Measurements from ENCODE around the gene HOXC13.

The HOXC13 gene

DNA sequence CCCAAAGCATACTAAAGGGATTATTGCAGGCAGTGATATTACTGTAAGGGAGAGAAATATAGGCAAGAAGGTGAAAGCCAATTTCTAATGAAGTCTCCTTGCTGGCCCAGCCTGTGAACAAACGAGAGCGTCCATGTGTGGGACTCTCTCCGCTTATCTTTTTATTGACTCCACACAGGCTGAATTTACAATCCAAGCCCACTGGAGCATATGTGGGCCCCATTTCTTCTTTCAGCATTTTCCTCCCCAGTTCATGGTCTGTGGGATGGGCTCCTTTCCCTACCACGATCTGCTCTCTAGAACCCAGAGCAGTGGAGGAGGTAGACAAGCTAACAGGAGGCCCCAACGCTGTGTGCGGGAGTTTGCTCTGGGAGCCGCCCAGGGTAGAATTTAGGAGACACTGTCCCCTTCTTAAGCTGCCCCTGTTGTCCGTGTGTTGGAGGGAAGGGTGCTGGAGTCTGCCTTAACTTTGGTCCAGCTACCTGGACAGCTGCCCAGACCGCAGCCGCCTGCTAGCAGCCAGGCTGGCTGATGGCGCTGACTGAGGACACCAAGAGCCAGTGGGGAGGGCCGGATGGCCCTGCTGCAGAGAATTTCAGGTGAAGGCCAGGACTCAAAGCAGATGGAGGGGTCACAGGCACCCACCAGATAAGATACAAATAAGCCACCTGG, 31.1 kb downstream of the HOXC13 start:
- no peak for DNase-seq

DNA sequence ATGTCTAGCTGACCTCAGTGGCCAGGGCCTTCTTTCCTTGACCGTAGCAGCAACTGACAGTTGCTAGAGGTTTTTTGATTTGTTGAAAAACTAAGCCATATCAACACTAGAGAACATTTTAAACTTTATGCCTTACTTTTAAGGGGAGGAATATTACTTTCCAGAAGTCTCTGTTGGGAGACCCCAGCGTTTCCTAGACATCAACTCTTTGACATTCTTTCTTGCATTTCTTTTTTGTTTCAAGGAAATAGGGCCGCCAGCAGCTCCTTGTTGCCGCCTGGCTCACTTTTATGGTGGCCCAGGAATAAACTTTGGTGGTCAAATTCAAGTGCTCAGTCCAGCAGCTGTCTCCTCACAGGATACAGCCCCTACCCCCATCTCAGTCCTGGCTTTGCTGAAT, 31.8 kb downstream of the HOXC13 start:
- no peak for DNase-seq

DNA sequence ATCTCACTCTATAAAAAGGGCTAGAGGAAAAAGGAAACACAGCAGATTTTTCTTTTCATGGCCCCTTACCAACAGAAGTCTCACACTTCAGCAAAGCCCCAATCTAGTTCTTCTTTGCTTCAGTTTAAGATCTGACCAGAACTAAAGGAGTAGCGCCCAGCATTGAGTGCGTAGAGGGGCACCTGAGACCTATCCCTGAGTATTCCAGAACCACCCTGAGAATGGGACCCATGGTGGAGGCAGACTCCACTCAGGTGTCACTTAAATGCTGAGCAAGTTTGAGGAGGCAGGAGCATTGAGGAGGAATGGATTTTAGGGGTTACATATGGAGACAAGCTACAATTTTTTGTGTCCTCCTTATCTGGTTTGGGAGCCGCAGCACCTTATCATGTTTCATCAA, 32.5 kb downstream of the HOXC13 start:
- DNase-seq = no peak

DNA sequence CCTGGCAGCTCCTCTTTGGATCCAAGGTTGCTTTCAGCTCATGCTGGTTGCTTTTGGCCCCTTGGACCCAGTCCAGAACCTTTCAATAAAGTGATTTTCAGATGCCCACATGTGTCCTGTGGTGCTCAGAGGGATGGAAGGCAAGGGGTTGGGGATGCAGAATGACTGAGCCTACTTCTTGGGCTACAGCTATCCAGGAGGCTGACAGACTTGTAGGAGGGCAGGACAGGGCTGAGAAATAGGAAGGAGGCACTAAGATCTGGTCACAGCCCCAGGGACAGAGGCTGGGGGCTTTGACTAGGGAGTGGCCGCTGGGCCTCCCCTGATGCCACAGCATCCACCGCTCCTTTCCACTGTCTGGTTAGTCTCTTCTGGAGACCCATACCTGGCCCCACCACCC, 33.1 kb downstream of the HOXC13 start:
- DNase-seq = no peak

DNA sequence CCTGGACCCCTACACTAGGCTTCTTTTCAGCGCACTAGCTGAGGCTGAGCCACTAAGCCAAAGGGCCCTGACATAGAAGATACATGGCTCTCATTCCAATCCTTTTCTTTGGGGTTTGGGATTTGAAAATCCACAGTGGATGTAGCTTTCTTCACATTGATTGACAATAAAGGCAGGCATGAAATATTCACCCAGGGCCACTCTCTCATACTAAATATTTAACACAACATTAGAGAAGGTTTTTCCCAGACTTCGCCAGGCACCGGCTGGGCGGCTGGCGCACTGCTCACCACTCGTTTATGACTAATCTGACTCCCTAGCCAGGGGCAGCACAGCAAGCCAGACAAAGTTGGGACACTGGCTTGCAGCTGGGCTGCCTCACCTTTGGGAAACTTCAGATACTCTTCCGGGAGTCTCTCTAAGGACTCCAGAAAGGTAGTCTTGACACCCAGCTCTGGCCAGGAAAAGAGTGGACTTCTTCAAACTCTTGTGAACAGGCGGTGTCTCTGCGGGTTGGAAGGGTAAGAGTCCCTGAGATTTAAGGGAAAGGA, 33.6 kb downstream of the HOXC13 start:
- DNase-seq = no peak

DNA sequence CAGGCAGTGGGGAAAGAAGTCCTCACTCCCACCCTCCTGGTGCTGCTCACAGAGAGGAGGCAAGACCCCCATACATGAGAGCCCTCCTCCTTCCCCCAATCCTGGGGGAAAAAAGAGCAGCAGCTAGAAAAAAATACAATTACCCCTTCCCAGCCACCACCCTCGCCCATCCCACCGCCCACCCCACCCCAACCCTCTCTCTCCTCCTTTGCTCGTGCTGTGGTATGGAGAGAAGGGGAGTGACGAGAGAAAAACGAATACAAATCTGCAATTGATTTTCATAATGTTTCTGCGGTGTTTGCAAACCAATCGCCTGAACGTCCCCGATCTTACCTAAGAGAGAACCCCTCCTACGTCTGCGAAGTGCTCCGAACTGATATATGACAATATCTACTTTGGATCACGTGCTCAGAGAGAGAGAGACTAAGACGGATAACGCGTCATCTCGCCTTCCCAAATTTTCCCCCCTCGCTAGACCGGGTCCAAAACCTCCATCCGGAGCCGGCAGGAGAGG, 34.1 kb downstream of the HOXC13 start, which contains the start of gene HOXC11:
TSS of gene HOXC11 (plus strand) at position 405 of the 514 bp plus-strand sequence. CDS start 116 bp downstream, outside the sequence.
- DNase-seq = no peak

DNA sequence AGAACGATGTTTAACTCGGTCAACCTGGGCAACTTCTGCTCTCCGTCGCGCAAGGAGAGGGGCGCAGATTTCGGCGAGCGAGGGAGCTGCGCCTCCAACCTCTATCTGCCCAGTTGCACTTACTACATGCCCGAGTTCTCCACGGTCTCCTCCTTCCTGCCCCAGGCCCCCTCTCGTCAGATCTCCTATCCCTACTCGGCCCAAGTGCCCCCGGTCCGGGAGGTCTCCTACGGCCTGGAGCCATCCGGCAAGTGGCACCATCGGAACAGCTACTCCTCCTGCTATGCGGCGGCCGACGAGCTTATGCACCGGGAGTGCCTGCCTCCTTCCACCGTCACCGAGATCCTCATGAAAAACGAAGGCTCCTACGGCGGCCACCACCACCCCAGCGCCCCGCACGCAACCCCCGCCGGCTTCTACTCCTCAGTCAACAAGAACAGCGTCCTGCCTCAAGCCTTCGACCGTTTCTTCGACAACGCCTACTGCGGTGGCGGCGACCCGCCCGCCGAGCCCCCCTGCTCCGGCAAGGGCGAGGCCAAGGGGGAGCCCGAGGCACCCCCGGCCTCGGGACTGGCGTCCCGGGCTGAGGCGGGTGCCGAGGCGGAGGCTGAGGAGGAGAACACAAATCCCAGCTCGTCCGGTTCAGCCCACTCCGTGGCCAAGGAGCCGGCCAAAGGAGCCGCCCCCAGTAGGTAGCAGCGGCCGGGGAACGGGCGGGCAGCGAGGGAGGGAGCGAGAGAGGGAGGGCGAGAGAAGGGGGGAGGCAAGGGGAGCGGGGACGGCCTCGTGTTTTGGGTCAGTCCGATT, 34.8 kb downstream of the HOXC13 start:
- no peak for DNase-seq

DNA sequence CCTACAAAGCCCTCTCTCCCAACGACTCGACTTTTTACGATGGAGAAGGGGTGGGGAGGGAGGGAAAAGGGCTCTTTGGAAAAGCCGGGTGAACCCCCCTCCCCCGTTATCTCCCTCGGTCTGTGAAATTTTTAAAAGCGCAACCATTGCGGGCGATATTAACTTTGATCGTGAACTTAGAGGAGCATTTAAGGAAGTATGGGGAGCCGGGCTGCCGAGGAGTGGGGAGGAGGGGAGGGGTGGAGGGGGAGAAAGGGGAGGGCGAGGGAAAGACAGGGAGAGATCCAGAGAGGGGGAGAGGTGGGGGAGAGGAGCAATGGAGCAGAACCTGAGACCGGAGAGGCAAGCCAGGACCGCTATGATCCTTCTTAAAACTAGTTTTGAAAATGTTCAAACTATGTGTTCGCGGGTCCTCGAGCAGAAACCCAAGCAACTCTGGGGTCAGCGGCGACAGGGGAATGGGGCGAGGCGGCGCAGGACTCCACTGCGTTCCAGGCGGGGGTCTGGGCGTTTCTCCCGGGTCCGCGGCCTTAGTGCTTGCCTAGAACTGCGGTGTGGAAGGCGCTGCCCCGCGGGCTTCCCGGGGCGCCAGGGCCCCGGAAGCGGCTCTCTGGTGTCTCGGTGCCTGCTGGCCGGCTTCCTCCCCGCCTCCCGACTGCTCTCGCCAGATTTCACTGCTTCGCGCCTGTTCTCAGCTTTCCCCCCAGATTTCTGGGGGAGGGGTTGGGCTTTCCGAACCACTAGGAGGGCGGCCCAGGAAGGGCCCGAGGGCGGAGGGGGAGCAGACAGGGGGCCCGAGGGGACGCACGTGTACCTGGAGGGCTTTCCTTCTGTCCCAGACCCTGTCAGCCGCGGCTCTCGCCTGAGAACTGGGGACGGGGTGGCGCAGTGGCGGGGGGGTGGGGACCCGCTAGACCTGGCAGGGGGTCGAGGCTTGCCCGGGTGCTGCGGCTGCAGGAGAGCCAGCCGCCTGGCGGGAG, 35.7 kb downstream of the HOXC13 start, which contains the start of gene HOTAIR:
TSS of gene HOTAIR (minus strand) at position 871 of the 980 bp plus-strand sequence.
- DNase-seq = no peak

DNA sequence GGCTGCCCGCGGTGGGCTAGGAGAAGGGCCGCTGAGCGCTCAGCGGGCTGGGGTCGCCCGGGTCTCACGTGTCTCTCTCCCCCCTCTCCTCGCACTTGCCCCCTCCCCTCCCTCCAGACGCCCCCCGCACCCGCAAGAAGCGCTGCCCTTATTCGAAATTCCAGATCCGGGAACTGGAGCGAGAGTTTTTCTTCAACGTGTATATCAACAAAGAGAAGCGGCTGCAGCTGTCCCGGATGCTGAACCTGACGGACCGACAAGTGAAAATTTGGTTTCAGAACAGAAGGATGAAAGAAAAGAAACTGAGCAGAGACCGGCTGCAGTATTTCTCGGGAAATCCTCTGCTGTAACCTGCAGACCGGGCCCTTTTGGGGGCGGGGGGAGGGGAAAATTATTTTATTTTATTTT, 36.4 kb downstream of the HOXC13 start:
- no peak for DNase-seq

DNA sequence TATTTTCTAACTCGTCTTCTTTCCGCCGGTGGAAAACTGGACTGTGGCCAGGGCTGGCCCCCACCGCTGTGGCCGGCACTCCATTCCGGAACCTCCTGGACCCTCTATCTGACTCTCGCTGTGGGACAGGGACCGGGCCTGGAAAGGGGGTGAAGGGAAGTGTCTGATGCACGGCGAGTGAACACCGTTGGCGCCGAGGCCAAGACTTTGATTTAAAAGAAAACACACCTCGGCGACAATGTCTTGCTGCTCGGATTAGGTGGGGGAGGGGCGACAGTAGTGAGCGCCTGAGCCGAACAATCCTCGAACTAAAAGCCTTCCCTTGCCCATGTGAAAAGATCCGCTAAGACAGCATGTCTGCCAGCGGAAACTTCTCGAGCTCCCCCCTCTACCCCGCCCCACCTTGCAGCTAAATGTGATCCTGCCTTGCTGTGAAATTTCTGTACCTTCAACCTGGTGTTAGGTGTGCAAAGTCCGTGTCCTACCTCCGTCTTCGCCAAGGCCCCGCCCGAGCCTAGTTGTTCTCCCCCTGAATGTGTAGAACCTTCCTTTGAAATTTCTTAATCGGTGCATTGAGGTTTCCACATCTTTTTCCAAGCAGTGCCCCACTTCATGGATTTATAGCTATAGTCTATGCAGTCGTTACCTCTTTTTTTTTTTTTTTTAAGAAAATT, 37.0 kb downstream of the HOXC13 start:
- DNase-seq = no peak

DNA sequence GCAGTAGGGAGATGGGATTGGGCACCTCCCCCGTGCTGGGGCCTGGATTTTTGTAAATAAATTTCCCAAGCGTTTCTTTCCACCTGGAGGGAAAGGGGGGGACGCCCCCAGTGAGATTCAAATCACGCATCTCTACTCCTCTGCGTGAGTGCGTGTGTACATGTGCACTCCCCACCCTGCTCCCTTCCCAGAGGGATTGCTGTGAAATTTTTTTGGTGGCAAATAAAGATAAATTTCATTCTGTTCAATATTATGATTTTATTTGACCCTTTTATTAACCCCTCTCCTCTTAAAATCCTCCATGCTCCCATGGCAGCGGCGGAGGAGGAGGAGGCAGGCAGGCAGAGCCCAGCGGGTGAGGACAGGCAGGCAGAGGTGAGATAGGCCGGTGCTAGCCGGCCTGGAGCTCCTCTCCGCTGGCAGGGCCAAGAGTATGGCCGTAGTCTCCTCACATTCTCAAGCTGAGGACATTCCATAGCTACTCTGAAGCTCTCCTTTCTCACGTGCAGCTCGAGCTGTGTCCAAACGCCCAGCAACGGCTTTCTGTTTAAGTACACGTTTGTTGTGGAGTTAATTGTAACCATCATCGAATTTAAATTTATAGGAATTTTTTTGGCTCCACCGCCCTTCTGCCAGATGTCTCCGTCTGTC, 37.7 kb downstream of the HOXC13 start:
- DNase-seq = no peak

DNA sequence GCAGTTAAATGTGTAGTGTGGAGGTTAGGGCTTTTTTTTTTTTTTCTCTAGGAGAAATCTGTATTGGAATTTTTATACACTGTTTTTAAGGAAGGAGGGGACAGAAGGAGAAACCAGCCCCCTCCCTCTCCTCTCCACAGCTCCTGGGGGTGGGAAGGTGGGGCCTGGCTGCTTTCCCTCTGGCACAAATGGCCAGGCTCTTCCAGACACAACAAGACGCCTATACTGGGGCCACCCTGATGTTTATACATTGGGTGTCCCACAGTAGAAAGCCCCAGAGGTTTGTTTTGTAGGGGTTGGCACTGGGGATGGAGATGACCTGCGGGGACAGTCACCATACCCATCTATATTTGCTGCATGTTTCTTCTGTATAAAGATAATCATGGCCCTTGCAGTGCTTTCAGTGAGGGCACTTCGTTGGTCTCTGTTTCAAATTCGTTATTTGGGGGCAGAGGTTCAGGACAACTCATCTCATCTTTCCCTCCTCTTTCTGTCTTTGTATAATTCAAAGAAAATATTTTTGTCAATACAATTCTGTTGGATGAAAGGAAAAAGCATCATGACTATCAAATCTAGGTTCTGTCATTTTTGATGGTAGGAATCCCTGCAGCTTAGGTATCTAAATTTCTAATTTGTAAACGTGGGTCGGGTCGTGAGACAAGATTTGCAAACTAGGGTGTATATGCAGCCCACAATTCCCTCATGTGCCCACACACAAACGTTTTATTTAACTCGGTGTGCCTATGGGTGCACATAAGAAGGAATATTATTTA, 38.4 kb downstream of the HOXC13 start:
- DNase-seq = no peak

DNA sequence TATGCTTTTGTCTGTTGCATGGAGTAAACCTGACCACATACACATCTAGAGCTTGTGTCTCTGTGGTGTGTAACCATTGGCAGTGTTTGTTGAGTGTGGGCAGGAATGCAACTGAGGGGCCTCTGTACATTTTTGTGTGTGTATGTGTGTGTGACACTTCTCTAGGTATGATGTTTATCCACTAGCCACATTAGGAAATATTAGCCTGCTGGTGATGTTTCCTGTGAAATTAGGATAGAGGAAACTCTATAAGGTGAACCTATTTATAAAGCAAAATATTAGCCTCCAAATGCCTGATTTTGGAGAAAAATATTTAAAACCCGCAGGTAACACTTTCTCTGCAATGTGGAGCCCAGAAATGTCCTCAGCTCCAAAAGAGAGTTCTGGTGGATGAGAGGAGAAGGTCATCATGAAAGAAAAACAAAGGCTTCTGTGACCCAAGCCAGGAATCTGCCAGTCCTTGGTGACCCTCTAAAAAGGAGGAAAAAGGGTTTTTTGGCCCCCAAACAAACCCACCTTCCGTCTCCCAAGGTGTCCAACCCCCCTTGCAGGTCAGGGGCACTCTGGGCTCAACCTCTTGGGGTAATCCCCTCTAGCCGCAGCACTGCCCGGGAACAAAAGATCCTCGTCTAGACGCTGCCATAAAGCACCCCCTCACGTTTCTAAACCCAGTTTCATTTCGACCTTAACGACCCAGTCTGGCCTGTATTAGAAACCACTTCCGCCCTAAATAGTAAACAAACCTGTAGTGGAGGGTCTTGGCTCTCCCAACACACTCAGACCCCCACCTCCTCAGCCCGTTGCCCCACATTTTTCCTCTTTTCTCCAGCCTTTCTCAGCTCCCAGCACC, 39.2 kb downstream of the HOXC13 start:
- no peak for DNase-seq

DNA sequence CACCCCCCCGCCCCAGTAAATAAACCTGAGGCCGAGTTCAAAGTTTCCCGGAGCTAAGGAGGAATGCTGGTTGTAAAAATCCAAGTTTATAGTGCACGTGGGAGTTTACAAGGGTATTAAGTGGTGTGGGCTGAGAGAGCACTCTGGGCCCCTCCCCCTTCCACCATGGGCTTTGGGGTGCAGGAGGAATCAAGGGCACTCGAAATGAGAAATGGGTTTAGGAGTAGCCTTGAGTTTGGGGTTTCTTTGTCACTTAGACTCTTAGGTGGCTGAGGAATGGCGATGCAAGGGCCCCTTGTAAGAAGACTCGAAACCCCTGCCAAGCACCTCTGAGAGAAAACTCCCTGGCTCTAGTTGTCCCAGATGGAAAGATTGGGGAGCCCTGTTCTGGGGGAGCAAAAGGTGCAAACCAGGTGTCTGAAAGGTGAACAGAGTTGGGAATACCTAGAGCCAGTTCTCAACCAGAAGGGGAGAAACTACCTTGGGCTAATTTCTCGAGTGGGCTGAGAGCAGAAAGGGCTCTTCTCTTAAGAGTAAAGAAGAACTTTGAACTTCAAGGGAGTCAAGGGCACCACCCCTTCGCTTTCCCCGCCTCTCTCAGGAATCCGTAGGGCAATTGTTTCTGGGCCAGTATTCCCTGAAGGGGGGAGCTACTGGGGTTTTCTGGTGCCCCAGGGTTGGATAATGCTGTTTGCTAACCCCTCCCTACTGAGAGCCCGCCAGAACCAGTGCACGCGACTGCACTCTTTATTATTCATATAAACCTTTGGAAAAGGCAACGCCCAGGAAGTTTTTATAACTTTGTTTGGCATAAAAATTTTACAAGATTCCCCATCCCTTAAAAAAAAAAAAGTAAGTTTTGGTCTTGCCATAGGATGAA, 40.1 kb downstream of the HOXC13 start:
- DNase-seq = no peak

DNA sequence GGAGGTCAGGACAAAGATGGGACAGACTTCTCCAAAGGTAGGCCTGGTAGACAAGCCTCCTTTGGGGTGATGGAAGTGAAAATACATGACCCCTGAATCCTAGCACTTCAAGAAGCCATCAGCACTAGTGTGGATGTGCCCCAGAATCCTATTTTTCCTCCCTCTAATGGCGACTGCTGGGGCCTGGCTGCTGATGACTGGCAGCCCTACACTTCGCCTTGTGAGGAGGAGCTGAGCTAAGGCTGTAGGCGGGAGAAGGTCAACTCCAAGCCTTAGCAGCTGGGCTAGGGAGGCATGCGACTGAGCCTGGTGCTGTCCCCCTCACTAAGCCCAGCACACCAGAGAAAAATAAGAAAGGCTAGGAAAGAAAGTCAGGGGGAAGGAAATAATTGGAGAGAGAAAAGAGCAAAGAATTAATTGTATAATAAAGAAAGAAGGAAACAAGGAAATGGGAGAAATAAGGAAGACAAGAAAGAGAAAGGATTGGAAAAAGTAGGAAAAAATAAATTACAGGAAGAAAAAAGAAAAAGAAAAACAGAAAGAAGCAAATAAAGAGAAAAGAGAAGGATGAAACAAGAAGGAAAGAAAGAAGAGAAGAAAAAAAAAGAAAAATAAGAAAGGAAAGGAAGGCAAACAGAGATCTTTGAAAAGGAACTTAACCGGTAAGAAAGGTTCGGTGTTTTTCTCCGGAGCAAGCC, 41.6 kb downstream of the HOXC13 start:
- no peak for DNase-seq

DNA sequence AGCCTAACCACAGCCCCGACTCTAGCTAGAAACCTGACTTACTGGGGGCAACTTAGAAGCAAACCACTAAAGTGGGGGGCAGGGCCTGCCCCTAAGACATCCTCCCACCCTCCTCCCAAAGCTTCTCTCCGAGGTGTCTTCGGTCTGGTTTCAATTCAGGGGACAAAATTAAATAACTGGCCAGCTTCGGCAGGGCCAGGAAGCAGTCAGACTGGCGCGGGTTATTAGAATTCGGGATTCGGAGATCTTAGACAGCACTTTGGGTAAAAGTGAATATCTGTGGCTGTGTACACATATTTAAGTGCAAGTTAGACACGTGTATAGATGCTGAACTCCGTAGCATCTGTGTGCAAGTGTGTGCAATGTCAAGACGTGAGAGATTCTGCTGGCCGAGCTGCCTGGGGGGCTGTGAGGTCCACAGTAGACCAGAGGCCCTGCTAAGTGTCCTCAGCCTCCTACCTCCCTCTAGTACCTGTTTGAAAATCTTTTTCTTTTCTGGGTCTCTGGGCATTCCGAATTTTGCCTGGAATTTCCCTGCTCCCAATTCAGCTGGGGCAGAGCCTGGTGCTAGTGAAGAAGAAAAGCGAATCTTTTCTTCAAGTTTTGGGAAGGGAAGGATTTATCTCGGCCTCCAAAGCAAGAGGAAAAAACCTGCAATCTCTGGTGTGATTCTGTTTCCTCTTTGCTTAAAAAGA, 42.3 kb downstream of the HOXC13 start:
- no peak for DNase-seq
